ENCODE results near the gene KSR1.

GRCh38 chr17:27539152-27539551 lies 82.9 kb downstream of the KSR1 start:
- TF ChIP-seq, protein P1, sequence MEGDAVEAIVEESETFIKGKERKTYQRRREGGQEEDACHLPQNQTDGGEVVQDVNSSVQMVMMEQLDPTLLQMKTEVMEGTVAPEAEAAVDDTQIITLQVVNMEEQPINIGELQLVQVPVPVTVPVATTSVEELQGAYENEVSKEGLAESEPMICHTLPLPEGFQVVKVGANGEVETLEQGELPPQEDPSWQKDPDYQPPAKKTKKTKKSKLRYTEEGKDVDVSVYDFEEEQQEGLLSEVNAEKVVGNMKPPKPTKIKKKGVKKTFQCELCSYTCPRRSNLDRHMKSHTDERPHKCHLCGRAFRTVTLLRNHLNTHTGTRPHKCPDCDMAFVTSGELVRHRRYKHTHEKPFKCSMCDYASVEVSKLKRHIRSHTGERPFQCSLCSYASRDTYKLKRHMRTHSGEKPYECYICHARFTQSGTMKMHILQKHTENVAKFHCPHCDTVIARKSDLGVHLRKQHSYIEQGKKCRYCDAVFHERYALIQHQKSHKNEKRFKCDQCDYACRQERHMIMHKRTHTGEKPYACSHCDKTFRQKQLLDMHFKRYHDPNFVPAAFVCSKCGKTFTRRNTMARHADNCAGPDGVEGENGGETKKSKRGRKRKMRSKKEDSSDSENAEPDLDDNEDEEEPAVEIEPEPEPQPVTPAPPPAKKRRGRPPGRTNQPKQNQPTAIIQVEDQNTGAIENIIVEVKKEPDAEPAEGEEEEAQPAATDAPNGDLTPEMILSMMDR (IDR thresholded peaks at IDR 0.05; ENCODE audit: insufficient read depth, low read depth, low read length), result no peak
- no peak for TF ChIP-seq EZH2 (IDR thresholded peaks at IDR 0.05; ENCODE audit: insufficient read depth, low read length)
